HG03439 (cell line): ENCODE measurements around the gene PPP2R1A.
A peak's percentile ranks its signal among the peaks of the same experiment; 100 is the strongest.

ENCODE experiments used
- ATAC-seq: cut with Tn5 transposase; IDR thresholded peaks from one replicate; pipeline ENCODE4 v1.9.1; 2021; ENCODE audit warnings: mild to moderate bottlenecking, moderate library complexity; ENCODE audit not compliant: unreplicated experiment

The PPP2R1A gene

GRCh38 chr19:52189735-52190486 is at the start of gene PPP2R1A:
Gene PPP2R1A (plus strand): TSS chr19:52190052. CDS start chr19:52190097, 45 bp downstream.
- ATAC-seq = peak; percentile 87

GRCh38 chr19:52141203-52141602 is 48.6 kb upstream of the PPP2R1A start:
- no peak for ATAC-seq

- ATAC-seq = no peak
Observed at GRCh38 chr19:52142001-52142595, 47.8 kb upstream of the PPP2R1A start.

- no peak for ATAC-seq
Observed at GRCh38 chr19:52148256-52148655, 41.6 kb upstream of the PPP2R1A start.

- no peak for ATAC-seq
Observed at GRCh38 chr19:52155596-52156359, 34.1 kb upstream of the PPP2R1A start.

GRCh38 chr19:52170304-52170703 is 19.5 kb upstream of the PPP2R1A start:
- ATAC-seq = no peak

GRCh38 chr19:52170863-52171320 is 19.0 kb upstream of the PPP2R1A start:
- ATAC-seq = peak; percentile 29

- peak; percentile 78 for ATAC-seq
Observed at GRCh38 chr19:52171321-52172169, 18.3 kb upstream of the PPP2R1A start, which contains the start of gene ZNF836. Gene ZNF836 (minus strand): TSS chr19:52171621. CDS start chr19:52168072, 3,549 bp downstream.

- no peak for ATAC-seq
Observed at GRCh38 chr19:52172347-52172746, 17.5 kb upstream of the PPP2R1A start.

- ATAC-seq = no peak
Observed at GRCh38 chr19:52176574-52176973, 13.3 kb upstream of the PPP2R1A start.

GRCh38 chr19:52187407-52187806 is 2.4 kb upstream of the PPP2R1A start:
- no peak for ATAC-seq

GRCh38 chr19:52188822-52189734 is 774 bp upstream of the PPP2R1A start:
- ATAC-seq = no peak

GRCh38 chr19:52190487-52191293 is 838 bp downstream of the PPP2R1A start:
- peak; percentile 0 for ATAC-seq

- no peak for ATAC-seq
Observed at GRCh38 chr19:52191389-52191788, 1.5 kb downstream of the PPP2R1A start.

- ATAC-seq = no peak
Observed at GRCh38 chr19:52191951-52192350, 2.1 kb downstream of the PPP2R1A start.

GRCh38 chr19:52196256-52196967 is 6.6 kb downstream of the PPP2R1A start:
- ATAC-seq = no peak

- ATAC-seq = no peak
Observed at GRCh38 chr19:52197964-52198363, 8.1 kb downstream of the PPP2R1A start.

GRCh38 chr19:52198678-52199077 is 8.8 kb downstream of the PPP2R1A start:
- ATAC-seq = no peak
